Inflammatory macrophage treated with lipopolysaccharide for 1 hour (primary cell): ENCODE data around the gene PCSK9.

Experiments used
- DNase-seq, 2 donors: peaks; one replicate each; pipeline ENCODE4 v3.0.0-alpha.2; 2020 to 2022

Gene PCSK9

DNA sequence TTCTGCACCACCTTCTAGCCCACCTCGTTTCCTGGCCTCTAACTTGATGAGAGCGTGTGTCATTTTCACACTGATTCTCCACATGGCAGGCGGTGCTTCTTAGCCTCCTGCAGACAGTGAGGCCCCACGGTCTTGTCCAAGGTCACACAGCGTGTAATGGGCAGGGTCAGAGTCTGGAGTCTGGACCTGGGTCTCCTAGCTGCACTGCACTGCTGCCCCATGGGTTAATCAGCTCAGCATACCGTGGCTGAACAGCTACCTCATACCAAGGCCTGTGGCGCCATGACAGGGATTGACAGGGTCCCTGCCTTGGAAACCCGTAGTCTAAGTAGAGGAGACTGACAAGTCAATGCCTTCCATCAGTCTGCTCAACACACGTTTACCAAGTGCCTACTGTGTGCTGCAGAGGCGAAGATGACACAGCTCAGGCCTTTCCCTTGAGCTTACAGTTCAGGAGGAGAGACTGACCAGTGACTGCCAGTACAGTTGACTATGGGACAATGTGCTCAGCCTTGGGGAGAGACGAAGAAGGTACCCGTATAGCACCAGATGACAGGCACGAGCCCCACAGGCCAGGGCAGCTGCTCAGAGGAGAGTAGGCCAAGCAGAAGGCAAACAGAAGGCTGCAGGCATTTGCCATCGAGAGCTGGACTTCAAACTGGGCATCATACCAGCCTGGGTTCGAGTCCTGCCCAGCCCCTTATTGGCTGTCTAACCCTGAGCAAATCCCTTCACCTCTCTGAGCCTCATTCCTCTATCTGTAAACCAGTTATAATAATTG is 5.5 kb downstream of the PCSK9 start:
- no peak for DNase-seq

DNA sequence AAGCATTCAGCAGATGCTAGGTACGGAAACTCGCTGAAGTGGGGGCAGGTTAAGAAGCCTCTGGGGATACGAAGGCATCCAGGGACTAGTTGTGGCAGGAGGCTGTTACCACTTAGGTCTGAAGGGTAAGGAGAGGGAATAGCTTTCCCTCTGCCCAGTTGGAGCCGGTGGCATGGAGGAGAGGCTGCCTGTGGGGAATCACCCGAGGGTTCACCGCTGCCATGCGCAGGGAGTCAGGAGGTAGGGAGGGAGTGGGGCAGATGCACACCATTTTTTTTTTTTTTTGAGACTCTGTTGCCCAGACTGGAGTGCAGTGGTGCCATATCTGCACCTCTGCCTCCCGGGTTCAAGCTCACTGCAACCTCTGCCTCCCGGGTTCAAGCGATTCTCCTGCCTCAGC is 6.1 kb downstream of the PCSK9 start:
- no peak for DNase-seq

DNA sequence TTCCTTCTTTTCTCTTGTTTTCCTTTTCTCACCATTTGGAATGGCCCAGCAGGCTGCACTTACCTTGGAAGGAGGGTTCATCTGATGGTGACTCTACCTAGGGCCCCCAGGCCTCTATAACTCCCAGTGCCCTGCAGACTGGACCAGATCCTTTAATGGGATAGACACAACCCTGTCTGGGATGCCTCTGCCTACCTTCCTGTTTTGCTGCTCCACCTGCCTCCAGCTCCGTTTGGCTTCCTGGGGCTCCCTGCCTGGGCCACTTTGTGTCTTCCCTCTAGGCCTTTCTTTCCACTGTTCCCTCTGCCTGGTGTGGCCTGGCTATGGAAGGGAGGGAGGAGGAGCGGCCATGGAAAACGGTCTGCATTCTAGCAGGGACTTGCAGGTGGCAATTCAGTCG is 7.5 kb downstream of the PCSK9 start:
- DNase-seq = no peak

DNA sequence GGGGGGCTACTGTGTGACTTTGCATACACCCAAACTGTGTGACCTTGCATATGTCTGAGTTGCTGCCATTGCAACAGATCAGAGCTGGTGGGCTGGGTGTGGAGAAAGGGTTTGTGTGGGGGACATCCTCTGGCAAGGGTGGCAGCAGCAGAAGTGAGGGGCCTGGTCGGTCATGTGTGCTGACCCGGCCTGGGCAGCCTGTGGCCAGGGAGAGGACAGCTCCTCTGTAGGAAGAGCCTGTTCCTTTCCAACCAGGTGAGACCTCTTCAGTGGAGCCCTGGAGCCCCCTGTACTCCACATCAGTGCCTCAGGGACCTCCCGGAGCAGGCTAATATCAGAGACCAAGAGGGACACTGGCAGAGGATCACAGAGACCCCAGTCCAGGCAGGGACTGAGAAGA is 8.3 kb downstream of the PCSK9 start:
- DNase-seq = no peak

DNA sequence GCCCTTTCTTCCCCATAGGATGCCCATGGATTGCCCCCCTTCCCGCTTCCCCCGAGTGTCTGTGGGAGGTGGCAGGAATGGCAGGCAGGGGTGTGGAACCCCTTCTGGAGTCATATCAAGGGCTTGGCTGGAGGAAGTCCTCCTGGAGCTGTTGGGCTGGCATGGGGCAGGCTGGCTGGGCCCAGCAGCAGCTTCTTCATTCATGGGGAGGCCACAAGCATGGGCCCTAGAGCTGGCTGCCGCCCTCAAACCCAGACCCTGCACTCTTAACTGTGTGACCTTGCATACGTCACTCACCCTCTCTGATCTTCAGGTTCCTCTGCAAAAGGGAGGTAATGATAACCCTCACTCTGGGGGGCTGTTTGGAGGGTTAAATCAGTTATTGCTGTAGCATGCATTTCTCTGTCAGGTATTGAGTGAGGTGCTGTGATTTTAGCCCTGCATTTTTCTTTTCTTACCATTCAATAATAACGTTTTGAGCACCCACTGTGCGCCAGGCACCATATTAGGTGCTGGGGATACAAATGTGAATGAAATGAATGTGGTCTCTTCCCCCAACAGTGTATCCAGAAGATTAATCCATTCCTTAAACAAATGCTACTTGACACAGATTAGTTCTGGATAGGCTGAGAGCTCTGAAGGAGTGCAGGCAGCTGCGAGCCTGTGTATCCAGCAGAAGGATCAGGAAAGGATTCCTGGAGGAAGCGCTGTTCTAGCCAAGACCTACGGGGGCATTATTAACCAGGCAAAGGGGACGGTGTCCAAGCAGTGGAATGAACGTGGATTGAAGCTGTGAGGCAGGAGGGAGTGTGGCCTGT is 9.3 kb downstream of the PCSK9 start:
- DNase-seq = no peak

DNA sequence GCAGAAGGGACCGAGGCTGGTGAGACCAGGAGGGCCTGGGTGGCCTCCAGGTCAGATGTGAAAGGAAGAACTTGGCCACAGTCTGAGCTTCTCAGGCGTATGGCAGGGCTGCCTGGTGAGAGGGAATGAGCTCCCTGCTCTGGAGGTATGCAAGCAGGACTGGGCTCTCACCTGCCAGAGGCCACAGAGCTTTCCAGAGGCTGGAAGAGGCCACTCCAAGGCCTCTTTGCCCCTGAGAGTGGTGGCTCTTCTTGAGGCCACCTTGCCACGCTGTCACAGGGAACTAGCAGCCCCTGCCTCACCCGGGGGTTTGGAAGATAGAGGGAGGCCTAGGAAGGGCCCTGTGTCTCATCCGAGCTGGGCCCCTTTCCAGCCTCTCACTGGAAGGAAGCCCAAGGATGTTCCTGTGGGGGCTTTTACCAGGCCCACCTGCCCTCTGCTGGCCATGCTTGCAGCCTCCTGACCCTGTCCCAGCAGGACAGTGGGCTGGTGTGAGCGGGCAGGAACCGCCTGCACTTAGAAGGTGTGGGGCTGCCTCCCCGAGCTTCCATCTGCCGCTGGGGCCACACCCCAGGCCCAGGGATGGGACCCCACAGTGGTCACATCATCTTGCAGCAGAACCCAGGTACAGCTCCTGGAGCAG is 10.0 kb downstream of the PCSK9 start:
- DNase-seq = no peak

DNA sequence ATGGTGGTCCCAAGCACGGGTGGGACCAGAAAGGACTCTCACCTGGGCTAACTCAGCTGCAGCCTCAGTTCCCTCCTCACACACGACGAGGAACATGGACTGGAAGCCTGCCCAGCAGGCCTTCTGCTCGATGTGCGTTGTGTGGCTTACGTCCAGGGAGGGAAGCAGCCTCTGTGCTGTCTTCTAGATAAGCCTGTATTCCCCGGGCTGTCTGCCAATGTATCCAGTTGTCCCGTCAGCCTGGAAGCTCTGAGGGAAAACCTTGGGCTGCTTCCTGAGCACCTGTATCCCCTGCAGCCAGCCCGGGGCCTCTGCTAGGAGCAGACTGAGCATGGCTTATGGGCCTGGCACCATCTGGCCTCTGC is 10.5 kb downstream of the PCSK9 start:
- no peak for DNase-seq

DNA sequence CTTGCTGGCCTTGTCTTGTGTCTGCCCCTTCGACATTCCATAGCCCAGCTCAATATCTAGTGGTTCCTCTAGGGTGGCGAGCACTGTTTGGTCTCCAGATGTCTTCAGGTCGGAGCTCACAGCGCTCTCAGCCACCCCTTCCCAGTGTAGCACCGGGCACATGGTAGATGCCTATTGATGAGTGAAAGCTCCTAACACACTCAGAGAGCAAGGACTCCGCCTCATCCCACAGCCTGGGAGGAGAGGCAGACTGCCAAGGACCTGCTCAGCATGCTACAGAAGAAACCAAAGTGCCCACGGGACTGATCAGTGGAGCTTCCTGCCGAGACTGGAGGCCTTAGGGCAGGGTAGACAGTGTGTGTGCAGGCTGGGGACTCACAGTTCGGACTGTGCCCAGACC is 10.9 kb downstream of the PCSK9 start:
- DNase-seq = no peak

DNA sequence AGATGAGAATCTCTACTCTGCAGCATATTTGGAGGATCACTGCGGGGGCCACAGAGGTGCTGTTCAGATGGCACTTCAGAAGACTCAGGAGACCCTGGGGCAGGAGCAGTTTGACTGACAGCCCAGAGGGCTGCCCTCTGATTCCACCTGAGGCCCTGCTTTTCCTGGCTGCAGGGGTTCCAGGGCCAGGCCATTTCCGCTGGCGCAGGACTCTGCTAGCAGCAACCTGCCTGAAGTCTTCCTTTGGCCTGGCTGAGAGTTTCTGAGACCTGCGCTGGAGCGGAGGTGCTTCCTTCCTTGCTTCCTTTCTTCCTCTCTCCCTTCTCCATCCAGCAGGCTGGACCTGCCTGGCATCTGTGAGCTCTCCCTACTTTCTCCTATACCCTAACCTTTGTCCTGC is 11.8 kb downstream of the PCSK9 start:
- DNase-seq = no peak

DNA sequence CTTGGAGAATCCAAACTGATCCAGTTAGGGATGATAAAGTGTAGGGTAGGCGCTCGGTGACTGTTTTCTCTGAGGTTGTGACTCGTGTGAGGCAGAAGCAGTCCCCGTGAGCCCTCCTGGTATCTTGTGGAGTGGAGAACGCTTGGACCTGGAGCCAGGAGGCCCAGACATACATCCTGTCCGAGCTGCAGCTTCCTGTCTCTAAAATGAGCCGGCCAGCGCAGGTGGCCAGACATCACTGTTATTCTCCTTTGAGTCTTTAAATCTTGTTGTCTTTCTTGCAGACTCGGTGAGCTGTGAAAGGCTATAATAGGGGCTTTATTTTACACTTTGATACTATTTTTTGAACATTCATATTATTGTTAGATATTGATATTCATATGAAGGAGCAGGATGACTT is 12.3 kb downstream of the PCSK9 start:
- DNase-seq = no peak

DNA sequence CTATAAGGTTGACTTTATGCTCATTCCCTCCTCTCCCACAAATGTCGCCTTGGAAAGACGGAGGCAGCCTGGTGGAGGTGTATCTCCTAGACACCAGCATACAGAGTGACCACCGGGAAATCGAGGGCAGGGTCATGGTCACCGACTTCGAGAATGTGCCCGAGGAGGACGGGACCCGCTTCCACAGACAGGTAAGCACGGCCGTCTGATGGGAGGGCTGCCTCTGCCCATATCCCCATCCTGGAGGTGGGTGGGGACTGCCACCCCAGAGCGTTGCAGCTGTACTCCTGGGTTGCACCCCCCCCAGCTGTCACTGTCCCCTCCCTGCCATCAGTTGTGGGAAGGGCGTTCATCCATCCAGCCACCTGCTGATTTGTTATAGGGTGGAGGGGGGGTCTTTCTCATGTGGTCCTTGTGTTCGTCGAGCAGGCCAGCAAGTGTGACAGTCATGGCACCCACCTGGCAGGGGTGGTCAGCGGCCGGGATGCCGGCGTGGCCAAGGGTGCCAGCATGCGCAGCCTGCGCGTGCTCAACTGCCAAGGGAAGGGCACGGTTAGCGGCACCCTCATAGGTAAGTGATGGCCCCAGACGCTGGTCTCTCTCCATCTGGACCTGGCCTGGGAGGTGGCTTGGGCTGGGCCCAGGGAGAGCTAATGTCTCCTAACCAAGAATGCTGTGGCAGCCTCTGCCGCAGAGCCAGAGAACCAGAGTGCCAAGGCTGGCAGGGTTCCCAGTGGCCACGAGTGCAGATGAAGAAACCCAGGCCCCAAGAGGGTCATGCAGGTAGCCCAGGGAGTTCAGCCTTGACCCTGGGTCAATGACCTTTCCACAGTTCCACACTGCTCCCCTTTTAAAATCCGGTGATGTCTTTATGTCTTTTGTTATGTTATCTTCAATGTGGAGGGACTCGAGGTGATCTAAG is 13.1 kb downstream of the PCSK9 start:
- DNase-seq = no peak

DNA sequence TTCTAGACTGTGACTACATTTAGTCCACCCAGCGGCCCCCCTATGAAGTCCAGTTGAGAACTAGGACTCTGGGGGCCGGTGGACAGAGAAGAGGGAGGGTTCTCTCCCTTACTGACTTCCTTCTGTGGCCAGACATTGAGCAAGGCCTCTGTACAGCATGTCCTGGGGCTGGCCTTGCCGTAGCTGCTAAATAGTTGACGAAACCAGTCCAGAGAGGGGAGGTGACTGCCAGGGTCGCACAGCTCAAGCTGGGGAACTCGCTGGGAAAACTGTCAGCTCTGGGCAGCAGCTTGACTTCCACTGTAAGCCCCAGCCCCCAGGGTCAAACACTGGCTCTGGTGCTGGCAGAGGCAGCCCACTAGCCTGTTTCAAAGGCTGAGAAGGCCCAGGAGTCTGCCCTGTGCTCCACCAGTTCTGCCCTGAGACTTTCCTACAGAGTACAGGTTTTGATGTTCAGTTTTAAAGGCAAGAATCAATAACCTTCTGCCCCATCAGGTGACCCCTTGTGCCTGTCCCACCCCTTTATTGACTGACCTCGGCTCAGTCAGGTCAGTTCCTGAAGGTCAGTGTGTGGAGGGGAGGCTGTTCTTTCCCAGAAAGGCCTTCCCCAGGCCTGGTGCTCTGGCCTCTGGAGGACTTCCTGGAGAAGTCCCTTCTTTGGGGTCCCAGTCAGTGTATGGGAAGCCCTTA is 14.1 kb downstream of the PCSK9 start:
- DNase-seq = peak; percentile 13 to 27

DNA sequence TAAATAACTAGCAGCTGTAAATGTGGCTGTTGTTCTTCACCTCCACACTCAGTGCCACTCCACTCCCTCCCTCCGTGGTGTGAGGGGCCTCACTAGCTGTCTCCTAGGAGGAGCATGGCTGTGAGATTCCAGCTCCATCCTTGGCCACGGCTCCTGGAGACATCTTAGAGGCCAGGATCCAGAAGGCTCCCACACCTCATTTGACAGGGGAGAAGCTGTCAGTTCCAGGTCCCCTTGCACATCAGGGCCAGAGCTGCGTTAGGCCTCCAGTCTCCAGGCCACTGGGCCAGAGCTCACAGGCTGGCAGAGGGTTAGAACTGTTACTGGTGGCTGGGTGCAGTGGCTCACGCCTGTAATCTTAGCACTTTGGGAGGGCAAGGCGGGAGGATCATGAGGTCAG is 15.0 kb downstream of the PCSK9 start:
- no peak for DNase-seq

DNA sequence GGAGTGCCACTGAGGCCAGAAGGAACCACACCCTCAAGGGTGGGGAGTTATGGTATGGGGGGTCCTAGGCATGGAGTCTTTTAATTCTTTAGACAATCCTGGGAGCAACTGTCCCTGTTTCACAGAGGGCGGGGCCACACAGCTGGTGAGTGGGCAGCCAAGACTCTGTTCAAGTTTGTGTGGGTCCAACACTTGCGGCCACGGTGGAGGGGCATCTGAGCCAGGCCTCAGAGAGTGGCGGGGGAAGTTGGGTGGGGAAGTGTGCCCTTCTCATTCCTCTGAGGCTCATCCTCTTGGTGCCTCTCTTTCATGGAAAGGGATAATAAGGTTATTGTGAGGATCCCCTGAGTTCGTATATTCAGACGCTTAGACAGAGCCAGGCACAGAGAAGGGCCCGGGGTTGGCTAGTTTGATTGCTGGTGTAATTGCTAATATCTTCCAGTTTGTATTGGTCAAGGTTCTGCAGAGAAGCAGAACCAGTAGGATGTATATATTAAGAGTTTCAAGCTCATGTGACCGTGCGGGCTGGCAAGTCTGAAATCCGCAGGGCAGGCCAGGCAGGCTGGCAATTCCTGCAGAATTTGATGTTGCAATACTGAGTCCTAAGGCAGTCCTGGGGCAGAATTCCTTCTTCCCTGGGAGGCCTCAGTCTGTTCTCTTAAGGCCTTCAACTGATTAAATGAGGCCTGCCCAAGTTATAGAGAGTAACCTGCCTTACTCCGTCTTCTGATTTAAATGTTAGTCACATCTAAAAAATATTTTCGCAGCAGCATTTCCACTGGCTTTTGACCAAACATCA is 15.9 kb downstream of the PCSK9 start:
- no peak for DNase-seq

DNA sequence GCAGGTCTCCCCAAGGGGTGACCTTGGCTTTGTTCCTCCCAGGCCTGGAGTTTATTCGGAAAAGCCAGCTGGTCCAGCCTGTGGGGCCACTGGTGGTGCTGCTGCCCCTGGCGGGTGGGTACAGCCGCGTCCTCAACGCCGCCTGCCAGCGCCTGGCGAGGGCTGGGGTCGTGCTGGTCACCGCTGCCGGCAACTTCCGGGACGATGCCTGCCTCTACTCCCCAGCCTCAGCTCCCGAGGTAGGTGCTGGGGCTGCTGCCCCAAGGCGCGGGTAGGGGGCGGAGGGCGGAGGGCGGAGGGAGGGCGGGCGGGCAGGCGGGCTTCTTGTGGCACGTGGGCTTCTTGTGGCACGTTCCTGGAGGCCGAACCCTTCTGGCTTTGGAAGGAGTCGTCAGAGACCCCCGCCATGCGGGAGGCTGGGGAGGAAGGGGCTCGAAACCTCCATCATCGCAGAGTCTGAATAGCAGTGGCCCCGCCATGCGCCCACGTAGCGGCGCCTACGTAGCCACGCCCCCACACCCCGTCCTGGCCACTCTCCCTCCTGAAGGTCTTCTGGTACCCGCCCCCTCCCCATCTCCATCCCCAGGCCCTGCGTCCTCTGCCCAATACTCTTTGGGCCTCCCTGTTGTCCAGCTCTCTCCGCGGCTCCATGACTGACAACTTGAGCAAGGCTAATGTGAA is 16.7 kb downstream of the PCSK9 start:
- no peak for DNase-seq

DNA sequence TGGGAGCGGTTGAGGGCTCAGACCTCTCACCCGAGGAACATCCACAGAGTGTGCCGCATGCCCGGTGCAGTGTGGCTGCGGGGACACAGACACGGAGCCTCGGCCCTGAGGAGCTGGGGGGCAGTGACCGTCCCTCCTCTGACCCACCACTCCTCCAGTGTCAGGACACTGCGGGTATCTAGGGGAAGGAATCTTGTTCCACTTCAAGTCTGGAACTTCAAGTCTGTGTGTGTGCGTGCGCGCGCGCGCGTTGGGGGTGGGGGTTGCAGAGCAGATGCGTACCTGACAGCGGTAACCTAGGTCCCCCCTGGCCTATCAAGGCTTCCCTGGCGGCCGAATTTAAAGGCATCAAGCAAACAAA is 17.3 kb downstream of the PCSK9 start:
- DNase-seq = no peak

DNA sequence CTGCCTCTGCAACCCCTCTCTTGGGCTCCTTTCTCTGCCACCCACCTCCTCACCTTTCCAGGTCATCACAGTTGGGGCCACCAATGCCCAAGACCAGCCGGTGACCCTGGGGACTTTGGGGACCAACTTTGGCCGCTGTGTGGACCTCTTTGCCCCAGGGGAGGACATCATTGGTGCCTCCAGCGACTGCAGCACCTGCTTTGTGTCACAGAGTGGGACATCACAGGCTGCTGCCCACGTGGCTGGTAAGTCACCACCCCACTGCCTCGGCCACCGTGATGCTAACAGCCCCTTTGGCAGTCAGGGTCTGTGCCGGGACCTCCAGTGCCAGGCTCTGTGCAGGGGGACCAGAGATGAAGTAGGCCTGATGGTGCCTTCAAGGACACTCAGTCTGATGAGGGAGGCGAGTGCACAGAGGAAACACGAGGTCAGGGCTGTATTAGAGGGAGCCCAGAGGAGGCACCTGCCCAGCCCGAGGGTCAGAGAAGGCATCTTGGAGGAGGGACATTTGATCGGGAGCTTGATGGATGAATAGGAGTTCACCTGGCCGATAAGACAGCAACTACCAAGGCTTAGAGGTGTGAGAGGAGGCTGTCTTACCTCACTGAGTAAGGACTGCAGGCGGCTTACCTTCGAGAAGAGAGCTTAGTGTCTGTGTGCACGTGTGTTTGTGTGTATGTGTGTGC is 18.1 kb downstream of the PCSK9 start:
- no peak for DNase-seq

DNA sequence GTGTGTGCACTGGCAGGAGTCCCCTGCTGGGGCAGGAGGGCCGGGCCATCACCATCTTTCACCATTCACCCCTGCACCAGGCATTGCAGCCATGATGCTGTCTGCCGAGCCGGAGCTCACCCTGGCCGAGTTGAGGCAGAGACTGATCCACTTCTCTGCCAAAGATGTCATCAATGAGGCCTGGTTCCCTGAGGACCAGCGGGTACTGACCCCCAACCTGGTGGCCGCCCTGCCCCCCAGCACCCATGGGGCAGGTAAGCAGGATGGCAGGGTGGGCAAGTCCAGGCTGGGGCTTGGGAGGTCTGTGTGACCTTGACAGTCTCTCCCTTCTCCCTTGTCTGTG is 18.6 kb downstream of the PCSK9 start:
- no peak for DNase-seq

DNA sequence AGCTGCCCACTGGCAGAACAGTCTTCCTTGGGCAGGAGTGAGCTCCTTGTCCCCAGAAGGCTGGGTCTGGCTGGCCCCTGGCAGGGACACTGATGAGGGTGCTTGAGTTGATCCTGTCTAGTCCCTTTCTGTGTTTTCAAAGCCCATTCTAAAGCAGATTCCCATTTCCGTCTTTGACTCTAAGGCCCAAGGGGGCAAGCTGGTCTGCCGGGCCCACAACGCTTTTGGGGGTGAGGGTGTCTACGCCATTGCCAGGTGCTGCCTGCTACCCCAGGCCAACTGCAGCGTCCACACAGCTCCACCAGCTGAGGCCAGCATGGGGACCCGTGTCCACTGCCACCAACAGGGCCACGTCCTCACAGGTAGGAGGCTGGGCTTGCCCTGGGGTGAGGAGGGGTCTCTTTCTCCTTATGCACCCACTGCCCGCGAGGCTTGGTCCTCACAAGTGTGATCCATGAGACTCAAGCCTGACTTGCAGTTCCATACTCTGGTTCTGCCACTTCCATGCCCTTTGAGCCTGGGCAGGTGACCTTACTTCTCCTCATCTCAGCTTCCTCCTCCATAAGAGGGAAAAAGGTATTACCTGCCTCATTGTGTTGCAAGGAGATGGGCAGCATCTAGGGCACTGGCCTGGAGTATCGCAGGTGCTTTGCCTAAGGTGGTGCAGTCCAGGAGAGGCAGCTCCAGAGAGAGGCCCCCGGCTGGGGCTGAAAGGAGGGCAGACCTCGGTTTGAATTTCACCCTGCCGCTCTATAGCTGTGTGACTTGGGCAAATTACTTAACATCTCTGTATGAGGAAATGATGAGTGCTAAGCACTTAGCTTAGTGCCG is 20.2 kb downstream of the PCSK9 start:
- DNase-seq = no peak
